ENCODE data around the gene BBS9.

GRCh38 chr7:33640741-33641140 is 511.4 kb downstream of the BBS9 start:
- TF ChIP-seq CTCF (conservative IDR thresholded peaks at IDR 0.05) = no peak
- no peak for TF ChIP-seq ZFX (IDR thresholded peaks at IDR 0.05)

Measured in C4-2B (cell line).